T-helper 1 cell (primary cell): ENCODE measurements around the gene AFF3.

ENCODE experiments used
- DNase-seq, 5 donors: peaks; one replicate each; pipeline ENCODE4 v3.0.0-alpha.2; 2012 to 2020

Gene AFF3

DNA sequence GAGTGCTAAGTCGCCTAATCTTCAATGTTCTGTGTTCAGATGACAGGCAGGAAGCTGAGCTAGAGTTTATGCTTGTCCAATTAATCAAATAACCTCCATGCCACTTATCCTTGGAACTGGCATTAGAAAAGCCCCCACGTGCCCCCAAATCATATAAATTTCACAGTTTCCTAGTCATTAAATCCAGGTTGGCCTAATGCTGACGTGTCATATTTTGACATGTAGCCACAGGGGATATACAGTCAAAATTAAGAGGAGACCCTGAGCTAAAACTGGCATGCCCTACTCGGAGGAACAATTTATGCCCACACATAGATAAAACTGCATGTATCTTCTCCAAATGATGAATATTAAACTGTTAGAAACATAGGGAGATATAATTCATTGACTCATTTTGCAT, 101.0 kb downstream of the AFF3 start:
- no peak for DNase-seq

DNA sequence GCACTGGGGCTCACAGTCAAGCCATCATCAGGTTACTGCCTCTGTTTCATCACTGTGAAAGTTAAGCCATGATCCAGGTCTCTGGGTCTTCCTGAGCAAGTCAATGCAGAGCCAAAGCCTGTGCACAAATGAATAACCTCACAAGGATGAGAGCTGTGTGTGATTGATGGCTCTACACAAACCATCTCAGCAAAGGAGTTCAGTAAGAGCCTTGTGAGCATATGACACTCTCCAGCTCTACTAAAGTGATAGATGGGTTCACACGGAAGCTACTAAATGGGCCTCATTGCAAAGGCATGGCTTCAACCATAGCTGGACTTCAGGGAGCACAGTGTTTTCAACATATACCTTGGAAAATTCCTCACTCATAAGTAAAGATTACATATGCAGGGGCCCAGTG, 101.5 kb downstream of the AFF3 start:
- DNase-seq, result no peak

DNA sequence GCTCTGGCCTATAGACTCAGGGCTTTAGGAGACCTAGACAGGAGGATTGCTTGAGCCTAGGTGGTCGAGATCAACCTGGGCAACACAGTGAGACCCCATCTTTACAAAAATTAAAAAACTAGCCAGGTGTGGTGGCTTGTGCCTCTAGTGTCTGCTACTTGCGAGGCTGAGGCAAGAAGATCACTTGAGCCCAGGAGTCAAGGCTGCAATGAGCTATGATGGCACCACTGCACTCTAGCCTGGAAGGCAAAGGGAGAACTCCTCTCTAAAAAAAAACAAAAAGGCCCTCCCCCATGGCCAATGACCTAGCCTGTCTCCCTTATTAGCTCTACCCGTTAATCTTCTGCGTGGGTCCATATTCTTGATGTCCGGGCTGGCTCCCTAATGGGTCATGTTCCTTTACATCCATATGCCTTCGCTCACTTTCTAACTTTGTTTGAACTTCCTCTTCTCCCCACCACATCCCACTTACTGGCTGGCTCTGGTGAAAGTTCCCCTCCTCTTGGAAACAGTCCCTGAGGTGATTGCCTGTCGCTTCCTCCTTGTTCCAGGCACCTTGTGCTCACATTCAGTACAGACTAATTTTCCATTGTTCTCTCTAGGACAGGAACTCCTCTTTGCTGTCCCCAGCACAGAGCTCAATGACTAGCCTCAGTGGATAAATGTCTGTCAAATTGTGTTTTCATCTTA, 103.0 kb downstream of the AFF3 start:
- DNase-seq, result no peak

DNA sequence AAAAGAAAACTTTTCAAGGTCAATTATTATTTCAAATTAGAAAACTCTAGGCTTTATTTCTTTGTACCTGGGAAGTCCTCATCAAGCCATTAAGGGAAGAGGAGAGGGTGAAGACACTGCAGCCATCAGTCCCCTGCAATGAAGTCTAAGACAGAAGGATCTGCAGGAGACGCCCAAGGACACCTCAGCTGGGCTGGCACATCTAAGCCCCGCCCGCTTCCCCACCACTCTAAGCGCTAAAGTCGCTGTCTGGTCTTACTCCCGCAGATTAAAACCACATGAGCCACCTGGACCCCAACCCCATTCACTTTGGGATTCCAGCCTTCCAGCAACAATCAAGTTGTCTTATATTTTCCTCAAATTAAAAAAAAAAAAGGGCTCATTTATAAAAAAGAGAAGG, 104.4 kb downstream of the AFF3 start:
- DNase-seq, result no peak

DNA sequence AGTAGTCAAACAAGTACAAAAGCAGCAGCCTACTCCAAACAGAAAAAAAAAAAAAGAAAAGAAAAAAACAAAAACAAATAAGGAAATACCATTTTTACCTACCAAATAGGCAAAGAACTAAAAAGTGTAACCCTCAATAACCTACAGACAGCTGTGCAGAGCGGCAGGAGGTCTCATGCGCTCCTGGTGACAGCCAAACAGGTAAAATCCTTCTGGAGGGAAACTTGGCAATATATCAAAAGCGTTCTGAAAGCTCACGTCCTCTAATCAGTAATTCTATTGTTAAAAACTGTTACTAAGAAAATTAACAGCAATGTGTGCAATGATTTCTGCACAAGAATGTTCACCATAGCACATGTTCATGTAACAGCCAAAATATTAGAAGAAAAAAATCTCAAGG, 105.6 kb downstream of the AFF3 start:
- DNase-seq, result no peak

DNA sequence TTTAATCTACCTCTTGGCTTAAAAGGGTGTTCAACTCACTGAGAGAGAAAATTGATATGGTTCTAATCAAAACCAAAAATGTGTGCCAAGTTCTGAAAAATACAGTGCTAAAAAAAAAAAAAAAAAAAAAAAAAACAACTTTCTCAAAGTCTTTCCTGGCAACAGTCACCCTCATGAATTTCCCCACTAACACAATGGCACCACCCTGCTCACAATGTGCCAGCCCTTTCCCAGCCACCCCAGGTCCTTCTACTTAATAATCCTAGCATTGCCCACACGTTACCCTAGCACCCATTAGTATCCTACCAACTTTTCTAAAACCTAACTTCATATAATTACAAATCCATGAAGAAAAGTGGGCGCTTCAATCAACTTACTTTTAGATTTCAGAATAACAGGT, 106.4 kb downstream of the AFF3 start:
- no peak for DNase-seq

DNA sequence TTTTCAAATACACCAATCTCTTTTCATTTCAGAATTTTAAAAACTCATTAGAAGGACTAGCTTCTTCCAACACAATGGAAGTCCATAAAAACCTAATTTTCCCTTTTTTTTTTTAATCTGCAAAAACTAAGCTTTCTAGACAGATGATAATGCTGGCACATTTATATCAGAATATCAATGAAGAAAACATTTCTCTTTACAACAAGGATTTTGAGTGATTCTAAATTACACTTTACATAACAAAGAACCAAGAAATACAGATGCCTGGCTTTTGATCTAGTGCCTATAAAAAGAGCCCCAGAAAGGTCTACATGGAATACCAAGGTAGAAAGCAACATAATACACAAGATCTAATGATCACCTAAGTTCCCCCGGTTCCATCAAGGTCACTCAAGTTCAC, 108.0 kb downstream of the AFF3 start:
- DNase-seq, result no peak

DNA sequence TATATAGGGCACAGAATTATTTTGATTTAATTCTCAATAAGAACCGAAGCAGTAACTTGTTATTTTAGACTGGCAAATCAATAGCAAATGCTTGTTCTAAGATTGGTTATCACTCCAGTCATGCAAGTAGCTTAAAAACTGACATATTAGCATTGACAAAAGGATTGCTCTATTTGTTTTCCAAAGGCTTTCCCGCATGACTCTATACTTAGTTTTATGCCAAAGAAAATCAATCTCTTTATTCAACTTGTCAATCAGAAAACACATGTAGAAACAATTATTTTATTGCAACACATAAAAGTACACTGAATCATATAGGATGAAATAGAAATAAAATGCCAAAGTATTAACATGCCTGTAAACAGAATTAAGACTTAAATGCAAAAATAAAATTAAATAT, 108.4 kb downstream of the AFF3 start:
- no peak for DNase-seq

DNA sequence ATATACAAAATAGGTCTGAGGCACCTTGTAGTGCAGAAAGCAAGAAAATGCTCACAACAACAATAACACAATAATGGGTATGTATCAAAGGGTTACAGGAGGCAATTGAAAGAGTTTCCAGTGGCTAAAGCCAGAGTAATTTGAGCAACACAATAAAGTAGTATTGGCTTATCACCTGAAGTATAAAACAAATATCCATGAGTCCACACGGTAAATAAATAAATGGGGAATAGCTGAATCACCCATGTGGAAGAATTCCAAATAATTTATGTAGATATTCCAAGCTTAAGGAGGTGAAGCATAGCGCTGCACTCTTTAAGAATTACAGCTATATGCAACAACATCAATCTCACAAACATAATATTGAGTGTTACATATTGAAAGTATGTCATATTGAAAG, 110.8 kb downstream of the AFF3 start:
- no peak for DNase-seq

DNA sequence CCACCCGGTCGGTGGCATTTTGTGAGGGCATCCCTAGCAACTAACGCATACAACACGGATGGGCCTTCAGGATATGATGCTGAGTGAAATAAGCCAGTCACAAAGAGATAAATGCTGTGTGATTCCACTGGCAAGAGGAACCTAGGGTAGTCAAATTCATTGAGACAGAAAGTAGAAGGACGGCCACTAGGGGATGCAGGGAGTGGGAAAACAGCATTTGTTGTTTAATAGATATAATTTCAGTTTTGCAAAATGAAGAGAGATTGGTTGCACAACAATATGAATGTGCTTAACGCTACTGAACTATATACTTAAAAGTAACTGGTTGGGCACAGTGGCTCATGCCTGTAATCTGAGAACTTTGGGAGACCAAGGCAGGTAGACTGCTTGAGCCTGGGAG, 112.9 kb downstream of the AFF3 start:
- DNase-seq, result no peak

DNA sequence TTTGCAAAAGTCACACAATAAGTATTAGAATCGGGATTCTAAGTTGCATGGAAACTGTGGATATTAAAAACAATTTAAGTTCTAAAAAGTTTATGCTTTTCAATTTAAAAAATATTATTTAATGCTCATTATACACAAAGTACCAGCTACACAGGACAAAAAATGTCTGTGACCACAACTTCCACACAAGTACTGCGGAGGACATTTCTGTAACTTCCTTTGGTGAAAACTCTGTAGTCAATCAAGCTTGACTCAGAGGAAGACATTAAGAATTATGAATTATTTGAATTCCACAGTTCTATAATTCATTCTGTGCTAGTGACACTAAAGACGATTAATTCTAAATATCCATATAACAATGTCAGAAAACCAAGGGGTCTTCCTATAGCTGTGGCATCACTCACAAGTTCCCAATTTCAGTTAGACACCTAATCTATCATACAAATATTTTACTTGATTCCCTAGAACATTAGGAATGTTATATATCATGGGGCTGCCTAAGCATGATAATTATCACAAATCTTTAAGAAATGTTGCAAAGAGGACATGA, 120.5 kb downstream of the AFF3 start:
- DNase-seq, result no peak

DNA sequence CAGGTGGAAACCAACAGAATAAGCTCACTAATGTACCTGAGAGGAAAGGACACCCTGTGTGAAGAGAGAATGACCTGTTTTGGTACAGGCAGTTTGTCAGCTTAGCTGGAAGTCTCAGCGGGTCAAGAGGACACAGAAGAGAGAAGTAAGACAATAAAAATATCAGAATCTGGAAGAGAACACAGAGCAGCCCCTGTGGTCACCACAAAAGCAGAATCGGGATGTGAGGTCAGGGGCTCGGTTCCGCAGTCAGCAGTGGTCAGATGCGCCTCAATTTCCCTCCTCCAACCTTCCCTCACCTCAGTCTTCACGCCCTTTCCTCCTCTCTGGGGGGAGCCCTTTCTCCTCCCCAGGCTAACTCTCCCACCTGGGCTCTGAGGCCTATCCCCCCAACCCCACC, 122.9 kb downstream of the AFF3 start:
- DNase-seq, result no peak

DNA sequence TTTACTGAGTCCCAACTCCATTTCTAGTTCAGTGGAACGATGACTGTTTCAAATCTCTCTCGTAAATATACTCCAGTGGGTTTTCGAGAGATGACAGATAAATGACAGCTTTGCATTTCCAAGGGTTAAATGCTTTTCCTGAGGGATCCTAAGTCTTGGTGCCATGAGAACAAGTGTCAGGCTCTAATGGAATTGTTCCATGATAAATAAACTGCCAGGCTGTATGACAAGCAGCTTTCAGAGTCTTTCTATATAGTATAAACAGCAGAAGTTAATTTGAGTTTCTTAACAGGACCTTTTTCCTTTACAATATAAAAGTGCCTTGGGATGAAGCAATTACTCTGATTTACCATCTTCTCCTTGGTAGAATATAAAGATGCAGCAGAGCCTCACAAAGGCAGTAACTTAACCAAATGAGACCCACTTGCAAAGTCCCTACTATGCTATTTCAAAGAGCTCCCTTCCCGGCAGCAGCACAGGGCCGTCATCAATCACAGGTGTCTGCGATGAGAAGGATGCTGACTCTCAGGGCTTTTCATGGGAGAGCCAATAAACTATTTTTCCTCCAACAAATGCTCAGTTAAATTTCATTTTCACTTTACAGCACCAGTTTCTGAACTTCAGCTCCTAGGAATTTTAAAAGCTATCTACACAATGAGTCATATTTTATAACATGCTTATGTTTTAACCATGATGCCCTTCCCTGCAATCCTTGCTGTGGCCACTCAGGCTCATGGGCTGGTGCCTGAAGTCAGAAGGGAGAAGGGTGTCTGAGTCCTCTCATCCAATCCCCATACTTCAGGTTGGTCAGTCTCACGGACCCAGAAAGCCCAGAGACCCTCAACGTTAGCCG, 123.8 kb downstream of the AFF3 start:
- DNase-seq, result no peak

DNA sequence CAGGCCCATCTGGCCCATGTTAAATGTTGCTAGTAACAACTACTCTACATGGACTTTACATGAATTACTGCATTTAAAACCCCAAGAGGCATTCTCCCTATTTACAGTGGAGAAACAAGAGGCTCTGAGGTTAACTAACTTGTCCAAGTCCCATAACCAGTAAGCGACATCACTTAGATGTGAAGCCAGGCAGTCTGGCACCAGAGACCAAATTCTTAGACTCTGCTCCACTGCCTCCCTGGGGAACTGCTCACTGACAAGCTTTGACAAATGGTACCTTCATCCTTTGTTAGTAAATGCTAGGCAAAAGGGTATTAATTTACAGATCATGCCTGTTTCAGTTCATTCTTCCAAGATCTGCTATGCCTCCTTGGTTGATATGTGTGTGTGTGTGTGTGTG, 124.8 kb downstream of the AFF3 start:
- no peak for DNase-seq

DNA sequence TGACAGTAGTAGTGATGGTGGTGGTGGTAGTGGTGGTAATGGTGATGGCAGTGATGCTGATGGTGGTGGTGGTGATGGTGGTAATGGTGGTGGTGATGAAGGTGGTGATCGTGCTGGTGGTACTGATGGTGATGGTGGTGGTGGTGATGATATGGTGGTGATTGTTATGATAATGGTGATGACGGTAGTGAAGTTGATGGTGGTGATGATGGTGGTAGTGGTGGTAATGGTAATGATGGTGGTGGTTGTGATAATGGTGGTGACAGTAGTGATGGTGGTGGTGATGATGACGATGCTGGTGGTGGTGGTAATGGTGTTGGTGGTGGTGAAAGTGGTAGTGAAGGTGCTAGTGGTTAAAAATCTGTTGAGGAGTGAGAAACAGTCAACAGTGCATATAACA, 125.6 kb downstream of the AFF3 start:
- DNase-seq, result no peak

DNA sequence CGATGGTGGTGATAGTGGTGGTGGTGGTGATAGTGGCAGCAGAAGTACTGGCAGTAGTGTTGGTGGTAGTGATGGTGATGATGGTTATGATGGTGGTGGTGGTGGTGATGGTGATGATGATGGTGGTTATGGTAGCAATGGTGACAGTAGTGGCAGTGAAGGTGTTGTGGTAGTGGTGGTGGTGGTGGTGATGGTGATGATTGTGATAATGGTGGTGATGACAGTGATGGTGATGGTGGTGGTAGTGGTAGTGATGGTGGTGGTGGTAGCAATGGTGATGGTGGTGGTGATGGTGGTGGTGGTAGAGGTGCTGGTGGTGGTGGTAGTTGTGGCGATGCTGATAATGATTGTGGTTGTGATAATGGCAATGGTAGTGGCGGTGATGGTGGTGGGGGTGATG, 126.5 kb downstream of the AFF3 start:
- DNase-seq, result no peak

DNA sequence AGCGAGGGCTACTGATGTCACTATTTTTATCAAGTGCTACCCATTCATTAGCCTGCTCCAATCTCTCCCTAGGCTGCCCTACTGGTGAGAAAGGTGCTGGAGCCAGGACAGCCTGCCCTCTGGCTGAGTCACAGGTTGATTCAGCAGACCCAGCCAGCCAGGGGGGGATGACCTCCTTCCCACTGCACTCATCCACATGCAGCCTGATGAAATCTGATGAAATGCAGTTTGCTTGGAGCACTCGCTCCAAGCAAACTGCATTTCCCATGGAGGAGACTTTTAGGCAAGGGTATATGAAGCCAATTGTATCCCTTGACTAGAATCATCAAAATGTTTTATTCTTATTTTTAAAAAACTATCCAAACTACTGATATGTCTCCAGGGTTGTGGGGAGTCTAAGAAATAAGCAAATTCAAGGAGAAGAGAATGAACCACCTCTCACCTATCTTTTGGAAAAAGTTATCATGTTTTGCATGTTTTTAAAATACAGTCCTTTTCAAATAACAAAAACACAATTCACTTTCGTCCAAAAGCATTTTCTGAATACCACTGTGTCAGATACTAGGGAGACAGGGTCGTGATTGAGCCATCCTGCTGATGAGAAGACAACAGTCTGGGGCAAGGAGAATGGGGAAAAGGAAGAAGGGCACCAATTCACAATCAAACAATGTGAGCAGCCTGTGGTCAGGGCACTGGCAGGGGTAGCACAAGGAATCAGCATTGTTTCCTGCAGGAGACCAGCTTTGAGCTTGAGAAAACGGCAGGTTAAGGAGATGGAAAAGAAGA, 128.3 kb downstream of the AFF3 start:
- DNase-seq, result no peak

DNA sequence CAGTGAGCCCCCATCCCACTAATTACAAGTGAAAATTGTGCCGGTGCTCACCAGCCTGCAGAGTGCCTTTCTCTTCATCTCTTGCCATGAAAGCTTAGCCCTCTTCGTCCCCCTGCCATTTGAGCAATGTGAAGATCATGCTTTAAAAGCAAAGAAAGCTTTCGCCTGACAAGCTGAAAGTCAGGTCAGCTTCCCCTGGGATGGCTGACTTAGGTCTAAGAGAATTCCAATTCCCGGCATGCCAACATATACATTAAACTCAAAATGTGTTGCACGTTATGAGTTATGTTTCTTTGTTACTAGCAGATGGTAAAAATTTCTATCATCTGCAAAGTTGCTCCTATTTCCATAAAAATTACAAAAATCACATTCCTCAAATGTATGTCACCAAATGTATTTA, 129.8 kb downstream of the AFF3 start:
- no peak for DNase-seq

DNA sequence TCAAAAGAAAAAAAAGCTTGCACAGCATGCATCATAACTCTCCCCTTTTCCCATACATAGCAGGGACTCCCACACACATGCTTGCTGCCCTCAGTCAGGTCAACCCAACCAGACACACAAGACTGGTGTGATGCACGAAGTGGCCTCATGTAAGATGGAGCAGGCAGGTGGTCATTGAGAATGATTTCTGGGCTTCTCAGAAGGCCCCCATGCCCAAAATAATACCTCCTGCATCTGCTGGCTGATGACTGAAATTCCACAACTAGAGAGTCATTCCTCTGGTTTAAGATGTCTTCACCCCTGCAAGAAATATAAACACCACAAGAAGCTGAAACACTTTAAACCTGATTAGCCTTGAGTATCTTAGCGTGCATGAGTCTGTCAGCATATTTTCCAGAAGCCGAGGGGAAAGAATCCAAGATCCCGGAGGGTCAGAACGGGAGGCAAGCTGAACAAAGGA, 131.1 kb downstream of the AFF3 start:
- DNase-seq, result no peak

DNA sequence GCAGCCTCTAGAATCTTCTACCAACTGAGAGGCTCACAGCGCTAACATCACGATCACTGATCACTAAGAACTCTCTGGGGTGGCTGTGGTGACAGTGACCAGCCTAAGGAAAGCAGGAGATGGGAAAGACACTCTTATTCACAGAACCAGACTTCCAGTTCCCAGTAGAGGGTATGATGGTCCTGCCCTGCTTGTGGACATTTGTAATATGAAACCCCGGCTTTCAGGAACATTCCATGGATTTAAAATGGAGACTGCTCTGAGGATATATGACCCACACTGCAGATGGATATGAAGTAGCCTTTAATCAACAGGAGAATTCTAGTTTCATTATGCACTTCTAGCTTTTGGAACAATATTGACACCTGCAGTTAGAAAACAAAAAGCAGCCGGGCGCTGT, 131.8 kb downstream of the AFF3 start:
- DNase-seq, result no peak

DNA sequence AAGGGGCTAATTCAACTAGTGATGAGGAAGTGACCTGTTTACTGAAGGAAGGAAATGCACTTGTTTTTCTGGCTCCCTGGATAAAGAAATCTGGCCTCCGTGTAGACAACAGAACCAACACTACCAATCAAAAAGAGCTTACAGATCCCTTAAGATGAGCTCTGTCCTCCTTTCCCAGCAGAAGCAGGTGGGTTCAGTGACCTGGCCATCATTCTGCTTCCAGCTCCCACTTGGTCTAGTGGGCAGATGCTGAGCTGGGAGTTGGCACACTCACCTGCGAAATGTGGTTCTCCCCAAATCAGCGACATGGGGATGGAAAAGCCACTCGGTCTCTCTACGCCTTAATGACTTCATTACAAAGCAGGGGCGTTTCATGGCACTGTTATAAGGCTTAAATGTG, 132.6 kb downstream of the AFF3 start:
- DNase-seq, result no peak

DNA sequence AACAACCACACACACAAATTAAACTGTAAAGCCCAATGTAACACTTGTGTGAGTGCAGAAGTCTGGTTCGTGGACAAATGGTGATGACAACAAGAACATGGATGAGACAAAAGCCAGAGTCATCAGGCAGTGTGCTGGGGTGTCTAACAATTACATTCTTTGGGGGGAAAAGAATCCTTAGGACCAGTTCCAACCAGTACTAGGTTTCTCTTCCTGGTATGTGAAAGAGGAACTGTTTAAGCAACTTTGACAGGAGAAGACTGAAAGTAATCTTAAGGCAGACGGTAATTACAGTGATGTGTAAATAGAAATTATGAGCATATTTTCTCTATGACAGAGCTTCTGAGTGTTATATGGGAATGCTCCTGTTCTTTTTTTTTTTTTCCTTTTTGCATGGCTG, 133.4 kb downstream of the AFF3 start:
- no peak for DNase-seq

DNA sequence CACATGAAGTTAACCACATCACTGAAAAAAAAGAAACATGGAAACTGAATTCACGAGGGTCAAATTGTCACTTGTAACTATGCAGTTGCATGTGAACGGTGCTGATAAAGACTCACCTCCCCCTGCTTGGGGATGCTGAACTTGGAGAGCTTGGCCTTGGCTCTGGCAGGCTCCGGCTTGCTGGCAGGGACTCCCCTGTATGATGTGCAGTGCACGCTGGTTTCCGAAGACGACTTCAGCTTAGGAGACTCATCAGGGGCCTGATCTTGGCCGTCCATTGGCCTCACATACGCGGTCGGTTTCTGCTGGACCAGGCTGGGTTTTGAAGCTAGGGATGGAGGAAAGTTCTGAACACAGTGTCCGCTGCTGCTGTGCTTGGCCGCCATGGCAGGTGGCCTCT, 135.9 kb downstream of the AFF3 start:
- DNase-seq, result no peak
